NOMO-1 treated with DMSO at 0.1 percent for 48 hours (cell line): ENCODE results near the gene ZBTB34.

Experiments used
- DNase-seq: peaks from one replicate; lab custom pipeline; 2025; ENCODE audit not compliant: unreplicated experiment; lab: John Stamatoyannopoulos, UW

ZBTB34 gene

GRCh38 chr9:126915846-126916543 lies 55.6 kb downstream of the ZBTB34 start:
- DNase-seq = no peak

GRCh38 chr9:126916909-126917308 lies 56.5 kb downstream of the ZBTB34 start:
- no peak for DNase-seq

GRCh38 chr9:126919193-126919592 lies 58.8 kb downstream of the ZBTB34 start:
- DNase-seq = no peak

- DNase-seq = no peak
These were observed 65.4 kb downstream of the ZBTB34 start for GRCh38 chr9:126925876-126926275.

- no peak for DNase-seq
These were observed 65.9 kb downstream of the ZBTB34 start for GRCh38 chr9:126926364-126926763.

- no peak for DNase-seq
These were observed 67.0 kb downstream of the ZBTB34 start for GRCh38 chr9:126927419-126927818.

- no peak for DNase-seq
These were observed 72.5 kb downstream of the ZBTB34 start for GRCh38 chr9:126932871-126933321.

GRCh38 chr9:126933334-126933980 lies 73.0 kb downstream of the ZBTB34 start:
- no peak for DNase-seq

- DNase-seq = no peak
These were observed 74.0 kb downstream of the ZBTB34 start for GRCh38 chr9:126934441-126934840.
